ENCODE measurements around the gene VDAC2. TPM values are rescaled to one million over a fixed set of nuclear protein-coding genes. Genes with fewer than 3 reads are reported as not detected.

VDAC2 gene
- total and polyA plus RNA-seq, 2 donors (not counting 1 experiment from before 2014, with no cell fraction given): 49.2 to 83.6 TPM

DNA sequence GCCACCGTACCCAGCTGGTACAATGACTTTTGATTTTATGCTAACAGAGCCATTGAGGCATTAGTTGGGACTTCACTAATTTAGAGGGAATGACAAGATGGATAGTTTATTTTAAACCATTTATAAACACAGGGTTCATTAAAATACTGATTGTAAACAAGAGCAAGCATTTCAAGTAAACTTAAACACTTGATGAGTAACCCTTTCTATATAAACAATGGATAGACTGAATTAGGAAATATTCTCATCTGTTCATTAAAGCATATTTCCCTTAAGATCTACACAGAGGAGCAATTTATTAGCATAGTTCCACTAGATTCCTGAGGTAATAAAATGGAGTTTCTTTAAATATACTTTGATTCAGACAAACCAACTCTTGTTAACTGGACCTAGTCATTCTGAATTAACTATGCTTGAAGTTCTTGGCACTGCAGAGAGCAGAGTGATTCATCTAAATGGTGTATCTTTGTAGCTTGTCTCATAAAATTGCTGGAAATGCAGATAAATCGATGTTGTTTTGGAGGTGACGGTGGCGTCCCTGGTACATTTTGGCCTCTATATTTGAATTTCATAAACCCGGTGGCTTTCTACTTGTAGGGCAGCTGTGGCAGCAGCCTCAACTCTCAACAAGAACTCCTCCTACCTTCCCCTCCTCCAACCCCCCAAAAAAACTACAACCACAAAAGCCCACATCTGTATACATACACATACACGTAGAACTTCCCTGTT, 15.4 kb upstream of the VDAC2 start:
- Histone ChIP-seq H3K36me3 (replicated peaks in 1 of 2; ENCODE audit: control extremely low read depth in 1 of 2, control insufficient read depth in 1 of 2, extremely low read depth in 1 of 2, insufficient read depth in 2 of 2, low read length in 1 of 2) (peaks cover 0 to 2% of the 10 kb centered on the region in 2 experiments), H3K9me3 (ENCODE audit: control extremely low read depth in 1 of 3, control insufficient read depth in 2 of 3, insufficient read depth in 1 of 3, low read length in 2 of 3) (no peaks in the 10 kb centered on the region), H3K79me2 (ENCODE audit: control insufficient read depth, insufficient read depth, low read length) (no peaks in the 10 kb centered on the region), H4K20me1 (ENCODE audit: control insufficient read depth, insufficient read depth, low read length, poor library complexity, severe bottlenecking) (no peaks in the 10 kb centered on the region), H3K27ac (ENCODE audit: low read length in 2 of 2) (no peak overlapping the region), H3K4me1 (ENCODE audit: control insufficient read depth in 2 of 2, insufficient read depth in 2 of 2, low read length in 2 of 2) (no peaks in the 10 kb centered on the region), H3K4me2 (replicated peaks; ENCODE audit: low read depth, low read length, poor library complexity, severe bottlenecking) (no peak overlapping the region), H2AFZ (ENCODE audit: insufficient read depth, low read depth, low read length, poor library complexity, severe bottlenecking) (no peak overlapping the region), H3K27me3 (replicated peaks in 1 of 4; ENCODE audit: control extremely low read depth in 1 of 4, control insufficient read depth in 3 of 4, insufficient read depth in 4 of 4, low read length in 3 of 4) (no peaks in the 10 kb centered on the region), H3K9ac (ENCODE audit: low read length) (no peak overlapping the region), H3K4me3 (ENCODE audit: control extremely low read depth in 1 of 5, extremely low read depth in 1 of 5, insufficient read depth in 1 of 5, low read depth in 2 of 5, low read length in 4 of 5) (no peak overlapping the region)
- ATAC-seq (ENCODE audit: low read depth) (no peak), DNase-seq (no peak)
- CTCF ChIA-PET: interaction anchor here (0.9 to 1.4 kb wide), 2 partner anchors 14 to 40 kb away, joined by 3 to 4 read pairs; partner anchors contain the start of gene COMTD1
- Mint-ChIP-seq H3K4me3 (no peak overlapping the region), H3K27ac (no peak overlapping the region), H3K27me3 (no peaks in the 10 kb centered on the region), H3K9me3 (ENCODE audit: insufficient read depth) (no peaks in the 10 kb centered on the region), H3K4me1 (no peaks in the 10 kb centered on the region)
- TF ChIP-seq CTCF (IDR thresholded peaks at IDR 0.05) (no peak), EZH2 (IDR thresholded peaks at IDR 0.05; ENCODE audit: borderline replicate concordance, insufficient read depth, low read depth, low read length, poor library complexity, severe bottlenecking) (no peak)
- 100% methylated on average over 4 of the region's 6 CpGs for WGBS (ENCODE audit: insufficient coverage)
- intact Hi-C loops (cut with micrococcal nuclease): no loop called here
- POLR2A ChIA-PET: no interaction called here

DNA sequence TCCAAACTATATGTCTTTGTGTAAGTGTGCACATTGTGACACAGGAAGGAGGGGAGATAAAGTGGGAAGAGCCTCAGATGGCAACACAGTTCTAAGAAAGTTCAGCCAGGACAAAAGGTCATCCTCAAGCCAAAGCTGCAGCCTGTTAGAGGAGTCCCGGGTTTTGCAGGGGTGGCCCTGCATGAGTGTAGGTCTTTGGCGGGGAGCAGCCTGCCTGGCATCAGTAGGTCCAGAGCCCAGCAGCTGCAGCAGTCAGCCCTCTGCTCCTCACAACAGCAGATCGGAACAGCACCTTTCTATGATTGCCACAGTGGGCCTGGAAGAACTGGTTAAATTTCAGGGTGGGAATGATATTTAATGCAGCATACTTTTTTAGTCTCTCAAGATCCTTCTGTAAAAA, 13.5 kb upstream of the VDAC2 start:
- Histone ChIP-seq H3K9me3 (ENCODE audit: control extremely low read depth in 1 of 3, control insufficient read depth in 2 of 3, insufficient read depth in 1 of 3, low read length in 2 of 3) (no peaks in the 10 kb centered on the region), H3K36me3 (replicated peaks in 1 of 2; ENCODE audit: control extremely low read depth in 1 of 2, control insufficient read depth in 1 of 2, extremely low read depth in 1 of 2, insufficient read depth in 2 of 2, low read length in 1 of 2) (peaks cover 0 to 2% of the 10 kb centered on the region in 2 experiments), H3K4me1 (ENCODE audit: control insufficient read depth in 2 of 2, insufficient read depth in 2 of 2, low read length in 2 of 2) (no peaks in the 10 kb centered on the region), H2AFZ (ENCODE audit: insufficient read depth, low read depth, low read length, poor library complexity, severe bottlenecking) (no peak overlapping the region), H3K27me3 (replicated peaks in 1 of 4; ENCODE audit: control extremely low read depth in 1 of 4, control insufficient read depth in 3 of 4, insufficient read depth in 4 of 4, low read length in 3 of 4) (no peaks in the 10 kb centered on the region), H3K4me2 (replicated peaks; ENCODE audit: low read depth, low read length, poor library complexity, severe bottlenecking) (no peak overlapping the region), H3K4me3 (ENCODE audit: control extremely low read depth in 1 of 5, extremely low read depth in 1 of 5, insufficient read depth in 1 of 5, low read depth in 2 of 5, low read length in 4 of 5) (no peak overlapping the region), H3K9ac (ENCODE audit: low read length) (no peak overlapping the region), H3K27ac (ENCODE audit: low read length in 2 of 2) (no peak overlapping the region), H4K20me1 (ENCODE audit: control insufficient read depth, insufficient read depth, low read length, poor library complexity, severe bottlenecking) (no peaks in the 10 kb centered on the region), H3K79me2 (ENCODE audit: control insufficient read depth, insufficient read depth, low read length) (no peaks in the 10 kb centered on the region)
- Mint-ChIP-seq H3K27ac (no peak overlapping the region), H3K27me3 (no peaks in the 10 kb centered on the region), H3K9me3 (ENCODE audit: insufficient read depth) (no peaks in the 10 kb centered on the region), H3K4me3 (no peak overlapping the region), H3K4me1 (no peaks in the 10 kb centered on the region)
- TF ChIP-seq EZH2 (IDR thresholded peaks at IDR 0.05; ENCODE audit: borderline replicate concordance, insufficient read depth, low read depth, low read length, poor library complexity, severe bottlenecking) (no peak), CTCF (IDR thresholded peaks at IDR 0.05) (no peak)
- ChIA-PET POLR2A (no interaction called here), CTCF (interaction anchor here (1.1 to 1.6 kb wide), 3 partner anchors 9 to 32 kb away, joined by 3 to 6 read pairs (median 5); no protein-coding TSS in a partner anchor)
- no peak for ATAC-seq (ENCODE audit: low read depth)
- WGBS (ENCODE audit: insufficient coverage): 93% methylated on average over 2 of the region's 3 CpGs
- no peak for DNase-seq
- intact Hi-C loops (cut with micrococcal nuclease): no loop called here

Data from B cell (primary cell).